A549 (cell line): ENCODE results near the gene SAXO1.

Source experiments
- BHLHE40 ChIP-seq: IDR thresholded peaks from 2 replicates; pipeline ENCODE4 v1.6.1; 2012; ENCODE audit warnings: low read depth, low read length, inconsistent platforms
- CTCF ChIP-seq: fragments of >200 bp; sonication (Bioruptor Twin); formaldehyde crosslinking; IDR thresholded peaks from 3 replicates; pipeline ENCODE4 v1.5.1; 2016
- EP300 ChIP-seq, 2 experiments: fragments of >200 bp; sonication (Bioruptor Twin); formaldehyde crosslinking; IDR thresholded peaks; 2 replicates in 1 of 2; 3 replicates in 1 of 2; pipeline ENCODE4 v1.6.1; 2016 to 2017
- HMGXB4 ChIP-seq: fragments of 250-450 bp; sonication (Bioruptor Pico); IDR thresholded peaks from 2 replicates; pipeline ENCODE4 v1.5.0; 2021; ENCODE audit warnings: mild to moderate bottlenecking, moderate library complexity, borderline replicate concordance
- PHF8 ChIP-seq: fragments of 200-600 bp; sonication (generic); IDR thresholded peaks from 2 replicates; pipeline ENCODE4 v1.6.1; 2016; ENCODE audit warnings: low read depth, mild to moderate bottlenecking, antibody characterized with exemption, moderate library complexity, borderline replicate concordance
- POLR2A ChIP-seq: IDR thresholded peaks from 2 replicates; pipeline ENCODE4 v1.6.1; 2012; ENCODE audit warnings: mild to moderate bottlenecking, low read length
- REST ChIP-seq: fragments of 200-600 bp; sonication (generic); IDR thresholded peaks from 2 replicates; pipeline ENCODE4 v1.6.1; 2016; ENCODE audit warnings: antibody characterized with exemption, mild to moderate bottlenecking, moderate library complexity
- RNF2 ChIP-seq: fragments of 200-600 bp; sonication (generic); IDR thresholded peaks from 2 replicates; pipeline ENCODE4 v1.6.1; 2016; ENCODE audit warnings: low read depth, mild to moderate bottlenecking, antibody characterized with exemption, moderate library complexity, borderline replicate concordance
- SREBF2 ChIP-seq: fragments of 450-650 bp; IDR thresholded peaks from 2 replicates; pipeline ENCODE4 v1.6.1; 2014; ENCODE audit warnings: mild to moderate bottlenecking, moderate library complexity
- TP53 ChIP-seq: fragments of 250-450 bp; sonication (Bioruptor Pico); IDR thresholded peaks from 2 replicates; pipeline ENCODE4 v1.5.0; 2021; ENCODE audit warnings: mild to moderate bottlenecking, moderate library complexity

GRCh38 chr9:18969128-18969527 lies 63.9 kb downstream of the SAXO1 start:
- TF ChIP-seq CTCF (no peak), REST (no peak), RNF2 (no peak), POLR2A (no peak), TP53 (CRISPR knock-in tag) (no peak), HMGXB4 (CRISPR knock-in tag) (no peak), SREBF2 (no peak), BHLHE40 (no peak), EP300 (IDR thresholded peaks at IDR 0.05) (no peak), PHF8 (no peak)
